Measurements from ENCODE around the gene AMY1C. TPM values are rescaled to one million over a fixed set of nuclear protein-coding genes. Genes with fewer than 3 reads are reported as not detected.
"Not testable (repeated sequence)": the region's sequence is repeated elsewhere in the genome, so short reads cannot be mapped to it uniquely, and the experiment has no call there.

The AMY1C gene
- total RNA-seq (2014; rRNA removed; shearing (Covaris generic)), result 0.10 TPM in 1 of 2 replicates, not detected in the other

GRCh38 chr1:103749598-103749997 is at the start of gene AMY1C:
Gene AMY1C, plus strand, starts transcription at chr1:103749898. Its CDS starts 572 bp downstream, at chr1:103750470.
- H3K27ac ChIP-seq; H3K9me3 ChIP-seq (replicated peaks); DNase-seq; H3K27me3 ChIP-seq; H3K4me3 ChIP-seq; H3K4me1 ChIP-seq; H3K36me3 ChIP-seq: not testable (repeated sequence)

- not testable (repeated sequence) for H3K27me3 ChIP-seq; H3K27ac ChIP-seq; H3K36me3 ChIP-seq; DNase-seq; H3K4me3 ChIP-seq; H3K9me3 ChIP-seq (replicated peaks); H3K4me1 ChIP-seq
Observed at GRCh38 chr1:103700669-103701068, 49.0 kb upstream of the AMY1C start.

- H3K27ac ChIP-seq; H3K9me3 ChIP-seq (replicated peaks); H3K4me3 ChIP-seq; H3K27me3 ChIP-seq; H3K36me3 ChIP-seq; DNase-seq; H3K4me1 ChIP-seq: not testable (repeated sequence)
Observed at GRCh38 chr1:103701256-103701655, 48.4 kb upstream of the AMY1C start.

GRCh38 chr1:103707670-103708069 is 42.0 kb upstream of the AMY1C start:
- DNase-seq; H3K27me3 ChIP-seq; H3K36me3 ChIP-seq; H3K4me3 ChIP-seq; H3K9me3 ChIP-seq (replicated peaks); H3K27ac ChIP-seq; H3K4me1 ChIP-seq: not testable (repeated sequence)

- not testable (repeated sequence) for H3K27ac ChIP-seq; H3K4me1 ChIP-seq; H3K9me3 ChIP-seq (replicated peaks); DNase-seq; H3K4me3 ChIP-seq; H3K27me3 ChIP-seq; H3K36me3 ChIP-seq
Observed at GRCh38 chr1:103710381-103710780, 39.3 kb upstream of the AMY1C start.

GRCh38 chr1:103717404-103717803 is 32.3 kb upstream of the AMY1C start:
- not testable (repeated sequence) for H3K27me3 ChIP-seq; H3K36me3 ChIP-seq; H3K4me1 ChIP-seq; H3K27ac ChIP-seq; H3K9me3 ChIP-seq (replicated peaks); DNase-seq; H3K4me3 ChIP-seq

- not testable (repeated sequence) for H3K9me3 ChIP-seq (replicated peaks); H3K36me3 ChIP-seq; DNase-seq; H3K4me3 ChIP-seq; H3K27me3 ChIP-seq; H3K4me1 ChIP-seq; H3K27ac ChIP-seq
Observed at GRCh38 chr1:103721473-103721872, 28.2 kb upstream of the AMY1C start.

- H3K9me3 ChIP-seq (replicated peaks); H3K4me3 ChIP-seq; H3K27me3 ChIP-seq; H3K4me1 ChIP-seq; DNase-seq; H3K36me3 ChIP-seq; H3K27ac ChIP-seq: not testable (repeated sequence)
Observed at GRCh38 chr1:103735334-103735733, 14.4 kb upstream of the AMY1C start.

- H3K4me3 ChIP-seq; H3K36me3 ChIP-seq; H3K9me3 ChIP-seq (replicated peaks); DNase-seq; H3K27me3 ChIP-seq; H3K27ac ChIP-seq; H3K4me1 ChIP-seq: not testable (repeated sequence)
Observed at GRCh38 chr1:103738031-103738430, 11.7 kb upstream of the AMY1C start.

GRCh38 chr1:103744449-103744848 is 5.2 kb upstream of the AMY1C start:
- H3K9me3 ChIP-seq (replicated peaks); H3K27ac ChIP-seq; DNase-seq; H3K36me3 ChIP-seq; H3K4me3 ChIP-seq; H3K27me3 ChIP-seq; H3K4me1 ChIP-seq: not testable (repeated sequence)

- not testable (repeated sequence) for H3K4me3 ChIP-seq; DNase-seq; H3K36me3 ChIP-seq; H3K4me1 ChIP-seq; H3K27me3 ChIP-seq; H3K9me3 ChIP-seq (replicated peaks); H3K27ac ChIP-seq
Observed at GRCh38 chr1:103745040-103745439, 4.7 kb upstream of the AMY1C start.

GRCh38 chr1:103748273-103748672 is 1.4 kb upstream of the AMY1C start:
- not testable (repeated sequence) for H3K9me3 ChIP-seq (replicated peaks); H3K36me3 ChIP-seq; H3K4me1 ChIP-seq; H3K4me3 ChIP-seq; DNase-seq; H3K27me3 ChIP-seq; H3K27ac ChIP-seq

- H3K4me1 ChIP-seq, result no peaks in the 10 kb centered on the region
- no peak overlapping the region for H3K4me3 ChIP-seq
- H3K27me3 ChIP-seq, result no peaks in the 10 kb centered on the region
- H3K36me3 ChIP-seq, result no peaks in the 10 kb centered on the region
- H3K9me3 ChIP-seq (replicated peaks), result no peaks in the 10 kb centered on the region
- no peak overlapping the region for H3K27ac ChIP-seq
- no peak for DNase-seq
Observed at GRCh38 chr1:103761896-103762295, 12.2 kb downstream of the AMY1C start.

- no peaks in the 10 kb centered on the region for H3K9me3 ChIP-seq (replicated peaks)
Observed at GRCh38 chr1:103779932-103780331, 30.2 kb downstream of the AMY1C start.

GRCh38 chr1:103783944-103784377 is 34.3 kb downstream of the AMY1C start:
- Histone ChIP-seq H3K27ac (no peak overlapping the region), H3K9me3 (replicated peaks) (no peaks in the 10 kb centered on the region), H3K27me3 (no peaks in the 10 kb centered on the region), H3K4me3 (no peak overlapping the region), H3K36me3 (no peaks in the 10 kb centered on the region), H3K4me1 (no peaks in the 10 kb centered on the region)
- no peak for DNase-seq

More at GRCh38 chr1:103779932-103780331, 30.2 kb downstream of the AMY1C start:
- H3K36me3 ChIP-seq, result no peaks in the 10 kb centered on the region
- no peak overlapping the region for H3K27ac ChIP-seq
- no peak for DNase-seq
- H3K4me3 ChIP-seq, result no peak overlapping the region
- H3K4me1 ChIP-seq, result no peaks in the 10 kb centered on the region
- no peaks in the 10 kb centered on the region for H3K27me3 ChIP-seq

GRCh38 chr1:103788377-103788776 is 38.7 kb downstream of the AMY1C start:
- Histone ChIP-seq H3K4me3 (no peak overlapping the region), H3K9me3 (replicated peaks) (no peaks in the 10 kb centered on the region), H3K4me1 (no peaks in the 10 kb centered on the region), H3K27ac (no peak overlapping the region), H3K27me3 (no peaks in the 10 kb centered on the region), H3K36me3 (no peaks in the 10 kb centered on the region)
- peak in 1 of 2 experiments; percentile 18 for DNase-seq

- H3K27me3 ChIP-seq, result no peaks in the 10 kb centered on the region
- no peaks in the 10 kb centered on the region for H3K9me3 ChIP-seq (replicated peaks)
- no peak overlapping the region for H3K4me3 ChIP-seq
Observed at GRCh38 chr1:103790172-103790571, 40.5 kb downstream of the AMY1C start.

More at GRCh38 chr1:103790172-103790571, 40.5 kb downstream of the AMY1C start:
- H3K27ac ChIP-seq, result no peak overlapping the region
- DNase-seq, result no peak
- H3K36me3 ChIP-seq, result no peaks in the 10 kb centered on the region
- H3K4me1 ChIP-seq, result no peaks in the 10 kb centered on the region
